HCT116 (cell line): Measurements from ENCODE around the gene CNTNAP2. TPM values are rescaled to one million over a fixed set of nuclear protein-coding genes. Genes with fewer than 3 reads are reported as not detected.

Experiments
- ATAC-seq: fragments of 200-7000 bp; cut with Tn5 transposase; 2 replicates; pipeline ENCODE4 v1.9.1; 2020; ENCODE audit warnings: mild to moderate bottlenecking, moderate library complexity
- BruUV-seq: library from RNA; stranded (reverse); fragments of 400-500 nt; replicated peaks from 2 replicates; lab custom pipeline; 2021; lab: Mats Ljungman, UMichigan
- CTCF ChIA-PET: fragments of 300-600 bp; sonication (Branson Sonifier 250); formaldehyde crosslinking; loops from one replicate; lab custom pipeline; 2021; ENCODE audit warnings: antibody characterized with exemption; lab: Charles Lee
- POLR2A ChIA-PET: fragments of 300-600, 350-600 bp; sonication (Branson Sonifier 250); formaldehyde crosslinking; loops from one replicate; lab custom pipeline; 2021; ENCODE audit warnings: antibody characterized with exemption; lab: Charles Lee
- RAD21 ChIA-PET, 2 experiments: fragments of 300-600 bp; sonication (Branson Sonifier 250); formaldehyde crosslinking; loops; one replicate each; lab custom pipeline; 2023; ENCODE audit warnings: low total read pairs in 2 of 2; ENCODE audit not compliant: uncharacterized antibody in 2 of 2, unreplicated experiment in 2 of 2, low non-redundant PET in 1 of 2; lab: Charles Lee
- DNase-seq: peaks from one replicate; pipeline ENCODE4 v3.0.0-alpha.2; 2010; ENCODE audit warnings: low read depth, low spot score
- H2AFZ ChIP-seq: fragments of 200-600 bp; shearing (Covaris generic), sonication (generic); 2 replicates; pipeline ENCODE4 v1.6.1; 2017; ENCODE audit warnings: low read depth, mixed run types, mixed read lengths, antibody characterized with exemption, low read length; ENCODE audit not compliant: poor library complexity, severe bottlenecking
- H3K27ac ChIP-seq: 2 replicates; pipeline ENCODE4 v1.5.1; 2012; ENCODE audit warnings: low read depth, low read length
- H3K27me3 ChIP-seq: fragments of 200-600 bp; sonication (generic); 2 replicates; pipeline ENCODE4 v1.6.1; 2016; ENCODE audit warnings: mixed run types, low read length, mixed read lengths; ENCODE audit not compliant: insufficient read depth
- H3K36me3 ChIP-seq, 2 experiments: fragments of 200-500 bp in 1 of 2; fragments of 200-600 bp in 1 of 2; sonication (Bioruptor generic) in 1 of 2; sonication (generic) in 1 of 2; 2 replicates each; pipeline versions ENCODE4 v1.5.1 to v1.6.1; 2014 to 2016; ENCODE audit warnings: low read length in 2 of 2, inconsistent platforms in 1 of 2, mixed read lengths in 1 of 2, mixed run types in 1 of 2; ENCODE audit not compliant: insufficient read depth in 2 of 2, control insufficient read depth in 1 of 2
- H3K4me1 ChIP-seq, 2 experiments: fragments of 200-600 bp in 1 of 2; sonication (generic) in 1 of 2; 2 replicates each; pipeline versions ENCODE4 v1.5.1 to v1.6.1; 2012 to 2017; ENCODE audit warnings: low read length in 2 of 2, inconsistent platforms in 1 of 2, mild to moderate bottlenecking in 1 of 2, mixed read lengths in 1 of 2, mixed run types in 1 of 2, moderate library complexity in 1 of 2; ENCODE audit not compliant: insufficient read depth in 2 of 2, control insufficient read depth in 1 of 2
- H3K4me2 ChIP-seq: fragments of 200-600 bp; sonication (generic); 2 replicates; pipeline ENCODE4 v1.6.1; 2017; ENCODE audit warnings: mixed run types, low read length, mixed read lengths
- H3K4me3 ChIP-seq, 2 experiments: fragments of 200-600 bp in 1 of 2; sonication (generic) in 1 of 2; replicated peaks in 1 of 2; 2 replicates each; pipeline ENCODE4 v1.5.1; 2011 to 2016; ENCODE audit warnings: low read length in 2 of 2, control low read depth in 1 of 2, low read depth in 1 of 2, mild to moderate bottlenecking in 1 of 2, mixed read lengths in 1 of 2, mixed run types in 1 of 2
- H3K79me2 ChIP-seq: fragments of 200-600 bp; sonication (generic); 2 replicates; pipeline ENCODE4 v1.6.1; 2017; ENCODE audit warnings: mild to moderate bottlenecking, mixed run types, low read length, moderate library complexity, mixed read lengths; ENCODE audit not compliant: insufficient read depth
- H3K9ac ChIP-seq: fragments of 200-600 bp; sonication (generic); 2 replicates; pipeline ENCODE4 v1.6.1; 2016; ENCODE audit warnings: low read length, mixed read lengths
- H3K9me2 ChIP-seq: fragments of 200-600 bp; sonication (generic), shearing (Covaris generic); 2 replicates; pipeline ENCODE4 v1.6.1; 2017; ENCODE audit warnings: mixed run types, mild to moderate bottlenecking, moderate library complexity; ENCODE audit not compliant: insufficient read depth
- H3K9me3 ChIP-seq, 2 experiments: fragments of 200-500 bp in 1 of 2; fragments of 200-600 bp in 1 of 2; sonication (Bioruptor generic) in 1 of 2; sonication (generic) in 1 of 2; 2 replicates each; pipeline ENCODE4 v1.6.1; 2014 to 2017; ENCODE audit warnings: low read length in 2 of 2, mixed read lengths in 2 of 2, inconsistent platforms in 1 of 2, low read depth in 1 of 2, mild to moderate bottlenecking in 1 of 2, mixed run types in 1 of 2, moderate library complexity in 1 of 2; ENCODE audit not compliant: control insufficient read depth in 1 of 2, insufficient read depth in 1 of 2
- H4K20me1 ChIP-seq: fragments of 200-600 bp; sonication (generic), shearing (Covaris generic); 2 replicates; pipeline ENCODE4 v1.6.1; 2017; ENCODE audit warnings: mixed run types, mild to moderate bottlenecking, moderate library complexity; ENCODE audit not compliant: insufficient read depth
- CBX3 ChIP-seq: IDR thresholded peaks from 2 replicates; pipeline ENCODE4 v1.6.1; 2012; ENCODE audit warnings: low read depth
- ELF1 ChIP-seq: IDR thresholded peaks from 2 replicates; pipeline ENCODE4 v1.6.1; 2012; ENCODE audit warnings: low read depth, borderline replicate concordance
- EZH2phosphoT487 ChIP-seq: fragments of 200-600 bp; IDR thresholded peaks from 2 replicates; pipeline ENCODE4 v1.6.1; 2018; ENCODE audit warnings: antibody characterized with exemption, borderline replicate concordance
- JUND ChIP-seq: IDR thresholded peaks from 2 replicates; pipeline ENCODE4 v1.6.1; 2012
- POLR2AphosphoS5 ChIP-seq: IDR thresholded peaks from 2 replicates; pipeline ENCODE4 v1.6.1; 2011; ENCODE audit warnings: mild to moderate bottlenecking, low read depth, low read length, moderate library complexity
- RAD21 ChIP-seq: IDR thresholded peaks from 2 replicates; pipeline ENCODE4 v1.6.1; 2012; ENCODE audit warnings: low read depth, mild to moderate bottlenecking
- SRF ChIP-seq: IDR thresholded peaks from 2 replicates; pipeline ENCODE4 v1.6.1; 2012; ENCODE audit warnings: low read depth
- YY1 ChIP-seq: IDR thresholded peaks from 2 replicates; pipeline ENCODE4 v1.6.1; 2011; ENCODE audit warnings: low read length, low read depth, moderate library complexity, mild to moderate bottlenecking; ENCODE audit not compliant: insufficient replicate concordance; ENCODE audit errors: extremely low read depth
- ZNF274 ChIP-seq: fragments of 200-500 bp; sonication (Bioruptor generic); IDR thresholded peaks from 2 replicates; pipeline ENCODE4 v1.6.1; 2014; ENCODE audit warnings: mild to moderate bottlenecking, low read depth, low read length, inconsistent platforms
- intact Hi-C: fragments of 100-400 bp; cut with micrococcal nuclease; formaldehyde crosslinking; loops from 2 replicates; pipeline ENCODE4 v1.10.0; 2022
- total RNA-seq: library from RNA; stranded (reverse); gene quantifications from one replicate; pipeline ENCODE4 v1.2.1, GENCODE V29; 2021; ENCODE audit not compliant: unreplicated experiment
- TF ChIP-seq, protein P1 (sequence below): IDR thresholded peaks from 2 replicates; pipeline ENCODE4 v1.6.1; 2012; ENCODE audit warnings: low read depth

Gene CNTNAP2
- total RNA-seq, 1 experiment from 2014 or later, result 0.37 TPM

DNA sequence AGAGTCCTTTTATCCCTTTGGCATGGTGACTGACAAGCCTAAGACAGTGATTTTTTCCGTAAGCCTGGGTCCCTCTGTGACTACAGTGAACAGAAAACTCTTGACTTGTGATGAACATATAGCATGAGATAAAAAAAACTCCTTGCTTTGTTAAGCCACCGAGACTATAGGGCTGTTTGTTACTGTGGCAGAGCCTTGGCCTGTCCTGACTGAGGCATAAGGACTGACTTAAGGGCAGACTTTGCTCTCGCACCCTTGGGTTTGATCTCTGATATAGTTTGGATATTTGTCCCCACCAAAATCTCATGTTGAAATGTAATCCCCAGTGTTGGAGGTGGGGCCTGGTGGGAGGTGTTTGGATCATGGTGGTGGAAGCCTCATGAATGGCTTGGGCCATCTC is 2157.5 kb downstream of the CNTNAP2 start:
- Histone ChIP-seq H2AFZ (no peak overlapping the region), H3K4me1 (no peaks in the 10 kb centered on the region), H3K27ac (no peak overlapping the region), H3K4me3 (no peak overlapping the region), H3K4me2 (no peak overlapping the region), H3K9me2 (no peaks in the 10 kb centered on the region), H3K36me3 (no peaks in the 10 kb centered on the region), H4K20me1 (no peaks in the 10 kb centered on the region), H3K9ac (no peak overlapping the region), H3K79me2 (no peaks in the 10 kb centered on the region), H3K27me3 (peaks cover 40% of the 10 kb centered on the region), H3K9me3 (no peaks in the 10 kb centered on the region)
- POLR2A ChIA-PET, result no interaction called here
- DNase-seq (no peak), ATAC-seq (no peak)
- CTCF ChIA-PET, result no interaction called here
- no TSS peak for BruUV-seq
- intact Hi-C loops, result no loop called here
- TF ChIP-seq ELF1 (no peak), EZH2phosphoT487 (no peak), RAD21 (no peak), JUND (no peak), ZNF274 (no peak), YY1 (no peak), SRF (no peak), POLR2AphosphoS5 (no peak), CBX3 (no peak)
- TF ChIP-seq, protein P1, sequence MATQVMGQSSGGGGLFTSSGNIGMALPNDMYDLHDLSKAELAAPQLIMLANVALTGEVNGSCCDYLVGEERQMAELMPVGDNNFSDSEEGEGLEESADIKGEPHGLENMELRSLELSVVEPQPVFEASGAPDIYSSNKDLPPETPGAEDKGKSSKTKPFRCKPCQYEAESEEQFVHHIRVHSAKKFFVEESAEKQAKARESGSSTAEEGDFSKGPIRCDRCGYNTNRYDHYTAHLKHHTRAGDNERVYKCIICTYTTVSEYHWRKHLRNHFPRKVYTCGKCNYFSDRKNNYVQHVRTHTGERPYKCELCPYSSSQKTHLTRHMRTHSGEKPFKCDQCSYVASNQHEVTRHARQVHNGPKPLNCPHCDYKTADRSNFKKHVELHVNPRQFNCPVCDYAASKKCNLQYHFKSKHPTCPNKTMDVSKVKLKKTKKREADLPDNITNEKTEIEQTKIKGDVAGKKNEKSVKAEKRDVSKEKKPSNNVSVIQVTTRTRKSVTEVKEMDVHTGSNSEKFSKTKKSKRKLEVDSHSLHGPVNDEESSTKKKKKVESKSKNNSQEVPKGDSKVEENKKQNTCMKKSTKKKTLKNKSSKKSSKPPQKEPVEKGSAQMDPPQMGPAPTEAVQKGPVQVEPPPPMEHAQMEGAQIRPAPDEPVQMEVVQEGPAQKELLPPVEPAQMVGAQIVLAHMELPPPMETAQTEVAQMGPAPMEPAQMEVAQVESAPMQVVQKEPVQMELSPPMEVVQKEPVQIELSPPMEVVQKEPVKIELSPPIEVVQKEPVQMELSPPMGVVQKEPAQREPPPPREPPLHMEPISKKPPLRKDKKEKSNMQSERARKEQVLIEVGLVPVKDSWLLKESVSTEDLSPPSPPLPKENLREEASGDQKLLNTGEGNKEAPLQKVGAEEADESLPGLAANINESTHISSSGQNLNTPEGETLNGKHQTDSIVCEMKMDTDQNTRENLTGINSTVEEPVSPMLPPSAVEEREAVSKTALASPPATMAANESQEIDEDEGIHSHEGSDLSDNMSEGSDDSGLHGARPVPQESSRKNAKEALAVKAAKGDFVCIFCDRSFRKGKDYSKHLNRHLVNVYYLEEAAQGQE, result no peak
- RAD21 ChIA-PET, result no interaction called here
